Suprapubic skin (tissue), 4 donors: ENCODE measurements around the gene KANSL1. TPM values are rescaled to one million over a fixed set of nuclear protein-coding genes. Genes with fewer than 3 reads are reported as not detected.

Experiments
- DNase-seq, 2 donors: peaks; one replicate each; pipeline ENCODE4 v3.0.0-alpha.2; 2019; ENCODE audit warnings: low spot score in 2 of 2
- H3K27ac ChIP-seq: fragments of 200-600 bp; sonication (generic); one replicate; pipeline ENCODE4 v1.5.1; 2019
- H3K27me3 ChIP-seq: fragments of 200-600 bp; sonication (generic); one replicate; pipeline ENCODE4 v1.5.1; 2019
- H3K36me3 ChIP-seq: fragments of 200-600 bp; sonication (generic); one replicate; pipeline ENCODE4 v1.5.1; 2019
- H3K4me1 ChIP-seq: fragments of 200-600 bp; sonication (generic); one replicate; pipeline ENCODE4 v1.5.1; 2019
- H3K4me3 ChIP-seq: fragments of 200-600 bp; sonication (generic); one replicate; pipeline ENCODE4 v1.5.1; 2019; ENCODE audit warnings: mild to moderate bottlenecking
- H3K9me3 ChIP-seq: fragments of 200-600 bp; sonication (generic); one replicate; pipeline ENCODE4 v1.5.1; 2019
- EP300 ChIP-seq: sonication (generic); formaldehyde crosslinking; IDR thresholded peaks from one replicate; pipeline ENCODE4 v1.6.1; 2017; ENCODE audit warnings: antibody characterized with exemption
- POLR2A ChIP-seq, 2 donors: fragments of 450-650 bp; IDR thresholded peaks; one replicate each; pipeline ENCODE4 v1.6.1; 2017; ENCODE audit warnings: antibody characterized with exemption in 2 of 2, mild to moderate bottlenecking in 2 of 2, moderate library complexity in 2 of 2
- POLR2AphosphoS5 ChIP-seq, 3 donors: sonication (generic); formaldehyde crosslinking; IDR thresholded peaks; one replicate each; pipeline ENCODE4 v1.6.1; 2017; ENCODE audit warnings: antibody characterized with exemption in 3 of 3
- WGBS: methylation state at CpG from one replicate; pipeline ENCODE4 v1.1.5; 2018; 5-methylcytosine and 5-hydroxymethylcytosine counted together
- total RNA-seq, 4 donors: library from RNA; depleted of rRNA; stranded (reverse); fragments of >200 nt; gene quantifications; one replicate each; pipeline ENCODE4 v1.1.0, GENCODE V29; 2016
- TF ChIP-seq, protein P1 (sequence below), 2 donors: fragments of 200-600 bp in 1 of 2; fragments of 450-650 bp in 1 of 2; sonication (generic) in 1 of 2; IDR thresholded peaks; one replicate each; pipeline ENCODE4 v1.5.1; 2016 to 2019; ENCODE audit warnings: antibody characterized with exemption in 2 of 2, mild to moderate bottlenecking in 1 of 2, moderate library complexity in 1 of 2

KANSL1 gene
- total RNA-seq, 4 donors from 2014 or later, result 68.2 to 187 (median 79.0) TPM

DNA sequence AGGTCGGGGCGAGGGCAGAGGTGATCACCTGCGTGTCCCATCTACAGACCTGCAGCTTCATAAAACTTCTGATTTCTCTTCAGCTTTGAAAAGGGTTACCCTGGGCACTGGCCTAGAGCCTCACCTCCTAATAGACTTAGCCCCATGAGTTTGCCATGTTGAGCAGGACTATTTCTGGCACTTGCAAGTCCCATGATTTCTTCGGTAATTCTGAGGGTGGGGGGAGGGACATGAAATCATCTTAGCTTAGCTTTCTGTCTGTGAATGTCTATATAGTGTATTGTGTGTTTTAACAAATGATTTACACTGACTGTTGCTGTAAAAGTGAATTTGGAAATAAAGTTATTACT is 165.3 kb downstream of the KANSL1 start:
- no peak overlapping the region for H3K4me3 ChIP-seq
- no peaks in the 10 kb centered on the region for H3K9me3 ChIP-seq
- H3K36me3 ChIP-seq, result peaks cover 61% of the 10 kb centered on the region
- no peak for TF ChIP-seq EP300
- 63% methylated on average over 4 of the region's 4 CpGs for WGBS
- peaks cover 3% of the 10 kb centered on the region for H3K4me1 ChIP-seq
- H3K27ac ChIP-seq, result no peak overlapping the region
- H3K27me3 ChIP-seq, result no peaks in the 10 kb centered on the region
- no peak for DNase-seq

DNA sequence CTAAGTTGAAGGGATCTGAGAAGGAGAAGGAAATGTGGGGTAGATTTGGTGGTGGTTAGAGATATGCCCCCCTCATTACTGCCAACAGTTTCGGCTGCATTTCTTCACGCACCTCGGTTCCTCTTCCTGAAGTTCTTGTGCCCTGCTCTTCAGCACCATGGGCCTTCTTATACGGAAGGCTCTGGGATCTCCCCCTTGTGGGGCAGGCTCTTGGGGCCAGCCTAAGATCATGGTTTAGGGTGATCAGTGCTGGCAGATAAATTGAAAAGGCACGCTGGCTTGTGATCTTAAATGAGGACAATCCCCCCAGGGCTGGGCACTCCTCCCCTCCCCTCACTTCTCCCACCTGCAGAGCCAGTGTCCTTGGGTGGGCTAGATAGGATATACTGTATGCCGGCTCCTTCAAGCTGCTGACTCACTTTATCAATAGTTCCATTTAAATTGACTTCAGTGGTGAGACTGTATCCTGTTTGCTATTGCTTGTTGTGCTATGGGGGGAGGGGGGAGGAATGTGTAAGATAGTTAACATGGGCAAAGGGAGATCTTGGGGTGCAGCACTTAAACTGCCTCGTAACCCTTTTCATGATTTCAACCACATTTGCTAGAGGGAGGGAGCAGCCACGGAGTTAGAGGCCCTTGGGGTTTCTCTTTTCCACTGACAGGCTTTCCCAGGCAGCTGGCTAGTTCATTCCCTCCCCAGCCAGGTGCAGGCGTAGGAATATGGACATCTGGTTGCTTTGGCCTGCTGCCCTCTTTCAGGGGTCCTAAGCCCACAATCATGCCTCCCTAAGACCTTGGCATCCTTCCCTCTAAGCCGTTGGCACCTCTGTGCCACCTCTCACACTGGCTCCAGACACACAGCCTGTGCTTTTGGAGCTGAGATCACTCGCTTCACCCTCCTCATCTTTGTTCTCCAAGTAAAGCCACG is 165.9 kb downstream of the KANSL1 start:
- no peak for DNase-seq
- TF ChIP-seq POLR2AphosphoS5 (IDR thresholded peaks at IDR 0.05), result no peak
- TF ChIP-seq, protein P1, sequence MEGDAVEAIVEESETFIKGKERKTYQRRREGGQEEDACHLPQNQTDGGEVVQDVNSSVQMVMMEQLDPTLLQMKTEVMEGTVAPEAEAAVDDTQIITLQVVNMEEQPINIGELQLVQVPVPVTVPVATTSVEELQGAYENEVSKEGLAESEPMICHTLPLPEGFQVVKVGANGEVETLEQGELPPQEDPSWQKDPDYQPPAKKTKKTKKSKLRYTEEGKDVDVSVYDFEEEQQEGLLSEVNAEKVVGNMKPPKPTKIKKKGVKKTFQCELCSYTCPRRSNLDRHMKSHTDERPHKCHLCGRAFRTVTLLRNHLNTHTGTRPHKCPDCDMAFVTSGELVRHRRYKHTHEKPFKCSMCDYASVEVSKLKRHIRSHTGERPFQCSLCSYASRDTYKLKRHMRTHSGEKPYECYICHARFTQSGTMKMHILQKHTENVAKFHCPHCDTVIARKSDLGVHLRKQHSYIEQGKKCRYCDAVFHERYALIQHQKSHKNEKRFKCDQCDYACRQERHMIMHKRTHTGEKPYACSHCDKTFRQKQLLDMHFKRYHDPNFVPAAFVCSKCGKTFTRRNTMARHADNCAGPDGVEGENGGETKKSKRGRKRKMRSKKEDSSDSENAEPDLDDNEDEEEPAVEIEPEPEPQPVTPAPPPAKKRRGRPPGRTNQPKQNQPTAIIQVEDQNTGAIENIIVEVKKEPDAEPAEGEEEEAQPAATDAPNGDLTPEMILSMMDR (IDR thresholded peaks at IDR 0.05), result no peak
- TF ChIP-seq POLR2A (IDR thresholded peaks at IDR 0.05), result no peak
- no peak for TF ChIP-seq EP300
- Histone ChIP-seq H3K27ac (no peak overlapping the region), H3K27me3 (no peaks in the 10 kb centered on the region), H3K9me3 (no peaks in the 10 kb centered on the region), H3K4me1 (peaks cover 3% of the 10 kb centered on the region), H3K4me3 (no peak overlapping the region), H3K36me3 (peaks cover 55% of the 10 kb centered on the region)
- 68% methylated on average over 12 of the region's 12 CpGs for WGBS

DNA sequence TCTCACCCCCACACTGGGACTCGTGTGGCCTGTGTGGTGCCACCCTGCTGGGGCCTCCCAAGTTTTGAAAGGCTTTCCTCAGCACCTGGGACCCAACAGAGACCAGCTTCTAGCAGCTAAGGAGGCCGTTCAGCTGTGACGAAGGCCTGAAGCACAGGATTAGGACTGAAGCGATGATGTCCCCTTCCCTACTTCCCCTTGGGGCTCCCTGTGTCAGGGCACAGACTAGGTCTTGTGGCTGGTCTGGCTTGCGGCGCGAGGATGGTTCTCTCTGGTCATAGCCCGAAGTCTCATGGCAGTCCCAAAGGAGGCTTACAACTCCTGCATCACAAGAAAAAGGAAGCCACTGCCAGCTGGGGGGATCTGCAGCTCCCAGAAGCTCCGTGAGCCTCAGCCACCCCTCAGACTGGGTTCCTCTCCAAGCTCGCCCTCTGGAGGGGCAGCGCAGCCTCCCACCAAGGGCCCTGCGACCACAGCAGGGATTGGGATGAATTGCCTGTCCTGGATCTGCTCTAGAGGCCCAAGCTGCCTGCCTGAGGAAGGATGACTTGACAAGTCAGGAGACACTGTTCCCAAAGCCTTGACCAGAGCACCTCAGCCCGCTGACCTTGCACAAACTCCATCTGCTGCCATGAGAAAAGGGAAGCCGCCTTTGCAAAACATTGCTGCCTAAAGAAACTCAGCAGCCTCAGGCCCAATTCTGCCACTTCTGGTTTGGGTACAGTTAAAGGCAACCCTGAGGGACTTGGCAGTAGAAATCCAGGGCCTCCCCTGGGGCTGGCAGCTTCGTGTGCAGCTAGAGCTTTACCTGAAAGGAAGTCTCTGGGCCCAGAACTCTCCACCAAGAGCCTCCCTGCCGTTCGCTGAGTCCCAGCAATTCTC is 166.8 kb downstream of the KANSL1 start:
- Histone ChIP-seq H3K27ac (peak overlapping the region; percentile 4), H3K9me3 (no peaks in the 10 kb centered on the region), H3K36me3 (peaks cover 46% of the 10 kb centered on the region), H3K4me3 (no peak overlapping the region), H3K4me1 (peaks cover 3% of the 10 kb centered on the region), H3K27me3 (no peaks in the 10 kb centered on the region)
- 63% methylated on average over 10 of the region's 17 CpGs for WGBS
- DNase-seq, result no peak
- TF ChIP-seq EP300 (no peak), POLR2A (IDR thresholded peaks at IDR 0.05) (no peak), POLR2AphosphoS5 (IDR thresholded peaks at IDR 0.05) (no peak)
- TF ChIP-seq, protein P1 (IDR thresholded peaks at IDR 0.05), result no peak

DNA sequence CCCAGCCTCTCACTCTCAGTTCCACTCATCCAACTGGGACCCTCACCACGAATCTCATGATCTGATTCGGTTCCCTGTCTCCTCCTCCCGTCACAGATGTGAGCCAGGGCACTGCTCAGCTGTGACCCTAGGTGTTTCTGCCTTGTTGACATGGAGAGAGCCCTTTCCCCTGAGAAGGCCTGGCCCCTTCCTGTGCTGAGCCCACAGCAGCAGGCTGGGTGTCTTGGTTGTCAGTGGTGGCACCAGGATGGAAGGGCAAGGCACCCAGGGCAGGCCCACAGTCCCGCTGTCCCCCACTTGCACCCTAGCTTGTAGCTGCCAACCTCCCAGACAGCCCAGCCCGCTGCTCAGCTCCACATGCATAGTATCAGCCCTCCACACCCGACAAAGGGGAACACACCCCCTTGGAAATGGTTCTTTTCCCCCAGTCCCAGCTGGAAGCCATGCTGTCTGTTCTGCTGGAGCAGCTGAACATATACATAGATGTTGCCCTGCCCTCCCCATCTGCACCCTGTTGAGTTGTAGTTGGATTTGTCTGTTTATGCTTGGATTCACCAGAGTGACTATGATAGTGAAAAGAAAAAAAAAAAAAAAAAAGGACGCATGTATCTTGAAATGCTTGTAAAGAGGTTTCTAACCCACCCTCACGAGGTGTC is 167.6 kb downstream of the KANSL1 start:
- DNase-seq, result no peak
- no peak overlapping the region for H3K4me3 ChIP-seq
- peak overlapping the region; percentile 4 for H3K27ac ChIP-seq
- no peaks in the 10 kb centered on the region for H3K27me3 ChIP-seq
- H3K9me3 ChIP-seq, result no peaks in the 10 kb centered on the region
- WGBS, result 75% methylated on average over 7 of the region's 8 CpGs
- H3K4me1 ChIP-seq, result peaks cover 7% of the 10 kb centered on the region
- peaks cover 38% of the 10 kb centered on the region for H3K36me3 ChIP-seq
- TF ChIP-seq EP300 (no peak), POLR2AphosphoS5 (IDR thresholded peaks at IDR 0.05) (no peak), POLR2A (IDR thresholded peaks at IDR 0.05) (no peak)
- TF ChIP-seq, protein P1 (IDR thresholded peaks at IDR 0.05), result no peak

DNA sequence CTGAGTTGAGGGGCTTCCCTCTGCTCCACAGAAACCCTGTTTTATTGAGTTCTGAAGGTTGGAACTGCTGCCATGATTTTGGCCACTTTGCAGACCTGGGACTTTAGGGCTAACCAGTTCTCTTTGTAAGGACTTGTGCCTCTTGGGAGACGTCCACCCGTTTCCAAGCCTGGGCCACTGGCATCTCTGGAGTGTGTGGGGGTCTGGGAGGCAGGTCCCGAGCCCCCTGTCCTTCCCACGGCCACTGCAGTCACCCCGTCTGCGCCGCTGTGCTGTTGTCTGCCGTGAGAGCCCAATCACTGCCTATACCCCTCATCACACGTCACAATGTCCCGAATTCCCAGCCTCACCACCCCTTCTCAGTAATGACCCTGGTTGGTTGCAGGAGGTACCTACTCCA is 168.2 kb downstream of the KANSL1 start:
- H3K36me3 ChIP-seq, result peaks cover 33% of the 10 kb centered on the region
- 89% methylated on average over 6 of the region's 10 CpGs for WGBS
- H3K27ac ChIP-seq, result no peak overlapping the region
- H3K9me3 ChIP-seq, result no peaks in the 10 kb centered on the region
- peaks cover 13% of the 10 kb centered on the region for H3K4me1 ChIP-seq
- no peak overlapping the region for H3K4me3 ChIP-seq
- H3K27me3 ChIP-seq, result no peaks in the 10 kb centered on the region
- TF ChIP-seq POLR2AphosphoS5 (IDR thresholded peaks at IDR 0.05), result no peak
- TF ChIP-seq POLR2A (IDR thresholded peaks at IDR 0.05), result no peak
- TF ChIP-seq, protein P1 (IDR thresholded peaks at IDR 0.05), result no peak
- TF ChIP-seq EP300, result no peak
- DNase-seq, result no peak
